ENCODE results near the gene MSRB2. TPM values are rescaled to one million over a fixed set of nuclear protein-coding genes. Genes with fewer than 3 reads are reported as not detected.

Gene MSRB2
- polyA plus RNA-seq, 1 experiment: 48.6 TPM

GRCh38 chr10:23110722-23111516 is 15.5 kb downstream of the MSRB2 start:
- POLR2A ChIA-PET: no interaction called here
- Histone ChIP-seq H3K4me3 (ENCODE audit: low read depth, low read length) (no peak overlapping the region), H3K27me3 (ENCODE audit: control insufficient read depth, insufficient read depth, low read length) (no peaks in the 10 kb centered on the region), H3K36me3 (ENCODE audit: control insufficient read depth, insufficient read depth, low read length) (peaks cover 13% of the 10 kb centered on the region)
- TF ChIP-seq CTCF (IDR thresholded peaks at IDR 0.05; ENCODE audit: insufficient read depth, low read depth, low read length): no peak
- DNase-seq (ENCODE audit: low read depth): no peak
- CTCF ChIA-PET: no interaction called here

- Histone ChIP-seq H3K4me3 (ENCODE audit: low read depth, low read length) (no peak overlapping the region), H3K36me3 (ENCODE audit: control insufficient read depth, insufficient read depth, low read length) (peaks cover 9% of the 10 kb centered on the region), H3K27me3 (ENCODE audit: control insufficient read depth, insufficient read depth, low read length) (no peaks in the 10 kb centered on the region)
- CTCF ChIA-PET: no interaction called here
- no peak for TF ChIP-seq CTCF (IDR thresholded peaks at IDR 0.05; ENCODE audit: insufficient read depth, low read depth, low read length)
- POLR2A ChIA-PET: no interaction called here
- DNase-seq (ENCODE audit: low read depth): no peak
Observed at GRCh38 chr10:23111517-23112286, 16.3 kb downstream of the MSRB2 start.

GRCh38 chr10:23114228-23114850 is 19.0 kb downstream of the MSRB2 start:
- H3K36me3 ChIP-seq (ENCODE audit: control insufficient read depth, insufficient read depth, low read length): peaks cover 13% of the 10 kb centered on the region
- no peaks in the 10 kb centered on the region for H3K27me3 ChIP-seq (ENCODE audit: control insufficient read depth, insufficient read depth, low read length)
- DNase-seq (ENCODE audit: low read depth): no peak
- TF ChIP-seq CTCF (IDR thresholded peaks at IDR 0.05; ENCODE audit: insufficient read depth, low read depth, low read length): no peak
- no peak overlapping the region for H3K4me3 ChIP-seq (ENCODE audit: low read depth, low read length)
- ChIA-PET POLR2A (no interaction called here), CTCF (interaction anchor here (0.9 to 1.3 kb wide), 2 partner anchors 17 to 44 kb away, joined by 3 to 5 read pairs; no protein-coding TSS in a partner anchor)

GRCh38 chr10:23116486-23117205 is 21.3 kb downstream of the MSRB2 start:
- CTCF ChIA-PET: no interaction called here
- peaks cover 14% of the 10 kb centered on the region for H3K36me3 ChIP-seq (ENCODE audit: control insufficient read depth, insufficient read depth, low read length)

More at GRCh38 chr10:23116486-23117205, 21.3 kb downstream of the MSRB2 start:
- no peak for DNase-seq (ENCODE audit: low read depth)
- H3K4me3 ChIP-seq (ENCODE audit: low read depth, low read length): no peak overlapping the region
- no peak for TF ChIP-seq CTCF (IDR thresholded peaks at IDR 0.05; ENCODE audit: insufficient read depth, low read depth, low read length)
- POLR2A ChIA-PET: no interaction called here
- H3K27me3 ChIP-seq (ENCODE audit: control insufficient read depth, insufficient read depth, low read length): no peaks in the 10 kb centered on the region

All from BJ (cell line).